NK-92 treated with Interleukin-12 subunit alpha and Interleukin-12 subunit beta, amount 100 ng/mL, for 24 hours (cell line): ENCODE measurements around the gene ANAPC2.

Experiments
- DNase-seq: peaks from one replicate; lab custom pipeline; 2025; lab: John Stamatoyannopoulos, UW

ANAPC2 gene

GRCh38 chr9:137188490-137189296, at the start of gene ANAPC2, which contains the start of gene SSNA1:
ANAPC2 (minus strand) TSS chr9:137188560; CDS start chr9:137188532, 28 bp downstream.
SSNA1 (plus strand) TSS chr9:137188676; CDS start chr9:137188727, 51 bp downstream.
- peak; percentile 80 for DNase-seq

GRCh38 chr9:137236936-137237421, 48.6 kb upstream of the ANAPC2 start:
- DNase-seq = no peak

- DNase-seq = peak; percentile 73
These were observed 48.0 kb upstream of the ANAPC2 start for GRCh38 chr9:137236238-137236935.

- DNase-seq = no peak
These were observed 47.3 kb upstream of the ANAPC2 start for GRCh38 chr9:137235424-137236237.

- DNase-seq = no peak
These were observed 46.5 kb upstream of the ANAPC2 start for GRCh38 chr9:137234758-137235423.

- no peak for DNase-seq
These were observed 45.8 kb upstream of the ANAPC2 start for GRCh38 chr9:137234055-137234697.

GRCh38 chr9:137233143-137233980, 45.0 kb upstream of the ANAPC2 start:
- DNase-seq = no peak

GRCh38 chr9:137232510-137232909, 44.1 kb upstream of the ANAPC2 start:
- no peak for DNase-seq

GRCh38 chr9:137232101-137232500, 43.7 kb upstream of the ANAPC2 start:
- DNase-seq = no peak

GRCh38 chr9:137231372-137232039, 43.1 kb upstream of the ANAPC2 start:
- DNase-seq = no peak

- no peak for DNase-seq
These were observed 42.5 kb upstream of the ANAPC2 start, which contains the start of gene SLC34A3 for GRCh38 chr9:137230705-137231371. SLC34A3 (plus strand) TSS chr9:137230901; CDS start chr9:137231703, 802 bp downstream.

GRCh38 chr9:137229903-137230704, 41.7 kb upstream of the ANAPC2 start:
- DNase-seq = no peak

- no peak for DNase-seq
These were observed 40.9 kb upstream of the ANAPC2 start for GRCh38 chr9:137228968-137229896.

- DNase-seq = no peak
These were observed 40.2 kb upstream of the ANAPC2 start for GRCh38 chr9:137228506-137228967.

- no peak for DNase-seq
These were observed 39.6 kb upstream of the ANAPC2 start for GRCh38 chr9:137227853-137228505.
